GM13976 (cell line): Measurements from ENCODE around the gene SLC1A1.

ENCODE experiments used
- DNase-seq: peaks from one replicate; pipeline ENCODE4 v3.0.0; 2012; ENCODE audit warnings: low spot score
- in situ Hi-C: fragments of 300-500 bp; cut with MboI; formaldehyde crosslinking; loops from one replicate; pipeline ENCODE4 v1.12.0; 2022; ENCODE audit warnings: low sequenced_read_pairs, mixed read lengths, inconsistent platforms; ENCODE audit not compliant: unreplicated experiment
- TF ChIP-seq, protein P1 (sequence below): IDR thresholded peaks from 2 replicates; pipeline ENCODE4 v1.5.1; 2012; ENCODE audit warnings: borderline replicate concordance, mild to moderate bottlenecking; ENCODE audit not compliant: insufficient read depth; ENCODE audit errors: extremely low read depth, missing control alignments, control extremely low read depth

The SLC1A1 gene

DNA sequence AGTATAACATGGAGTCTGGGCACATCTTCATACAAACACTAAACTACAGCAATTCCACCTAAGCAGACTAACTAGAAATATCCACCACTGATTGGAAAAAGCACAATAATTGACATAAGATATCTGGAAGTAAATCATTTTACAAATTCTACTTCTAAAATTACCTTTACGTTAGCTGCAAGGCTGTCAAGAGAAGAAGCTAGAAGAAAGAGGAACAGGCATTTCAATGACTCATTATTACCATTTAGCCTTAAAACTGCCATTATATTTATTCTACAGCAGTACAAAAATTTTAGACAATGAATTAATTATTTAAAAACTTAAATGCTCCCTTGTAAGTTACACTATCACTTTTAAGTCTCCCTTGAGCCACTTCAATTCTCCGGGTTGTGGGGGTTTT is 128.4 kb downstream of the SLC1A1 start:
- in situ Hi-C loops: no loop called here
- TF ChIP-seq, protein P1, sequence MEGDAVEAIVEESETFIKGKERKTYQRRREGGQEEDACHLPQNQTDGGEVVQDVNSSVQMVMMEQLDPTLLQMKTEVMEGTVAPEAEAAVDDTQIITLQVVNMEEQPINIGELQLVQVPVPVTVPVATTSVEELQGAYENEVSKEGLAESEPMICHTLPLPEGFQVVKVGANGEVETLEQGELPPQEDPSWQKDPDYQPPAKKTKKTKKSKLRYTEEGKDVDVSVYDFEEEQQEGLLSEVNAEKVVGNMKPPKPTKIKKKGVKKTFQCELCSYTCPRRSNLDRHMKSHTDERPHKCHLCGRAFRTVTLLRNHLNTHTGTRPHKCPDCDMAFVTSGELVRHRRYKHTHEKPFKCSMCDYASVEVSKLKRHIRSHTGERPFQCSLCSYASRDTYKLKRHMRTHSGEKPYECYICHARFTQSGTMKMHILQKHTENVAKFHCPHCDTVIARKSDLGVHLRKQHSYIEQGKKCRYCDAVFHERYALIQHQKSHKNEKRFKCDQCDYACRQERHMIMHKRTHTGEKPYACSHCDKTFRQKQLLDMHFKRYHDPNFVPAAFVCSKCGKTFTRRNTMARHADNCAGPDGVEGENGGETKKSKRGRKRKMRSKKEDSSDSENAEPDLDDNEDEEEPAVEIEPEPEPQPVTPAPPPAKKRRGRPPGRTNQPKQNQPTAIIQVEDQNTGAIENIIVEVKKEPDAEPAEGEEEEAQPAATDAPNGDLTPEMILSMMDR: no peak
- DNase-seq: no peak

DNA sequence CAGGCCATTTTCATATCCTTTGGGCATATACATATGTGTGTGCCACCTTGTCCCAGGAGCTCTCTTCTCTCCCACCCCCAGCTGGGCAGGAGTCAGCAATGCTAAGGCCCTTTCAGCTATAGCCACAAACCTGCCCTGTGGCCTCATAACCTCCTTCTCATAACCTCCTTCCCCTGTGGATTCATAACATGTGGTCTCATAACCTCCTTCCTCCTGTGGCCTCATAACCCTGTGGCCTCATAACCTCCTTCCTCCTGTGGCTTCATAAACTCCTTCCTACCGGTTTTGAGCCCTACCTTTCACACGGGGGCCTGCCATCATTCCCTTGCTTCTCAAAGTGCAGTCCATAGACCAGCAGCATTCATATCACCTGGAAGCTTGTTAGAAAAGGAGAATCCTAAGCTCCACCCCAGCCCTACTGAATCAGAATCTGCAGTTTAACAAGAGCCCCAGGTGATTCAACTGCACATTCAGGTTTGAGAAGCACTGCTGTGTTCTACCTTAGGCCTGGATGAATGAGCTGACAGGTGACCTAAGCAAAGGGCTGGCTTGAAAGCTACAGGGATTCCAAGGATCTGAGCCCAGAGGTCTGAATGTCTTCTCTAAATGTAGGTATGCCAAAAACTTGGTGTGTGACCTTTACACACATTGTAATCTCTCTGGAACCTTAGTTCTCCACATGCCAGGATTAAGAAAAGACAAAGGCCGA is 129.9 kb downstream of the SLC1A1 start:
- in situ Hi-C loops: no loop called here
- DNase-seq: no peak
- TF ChIP-seq, protein P1: no peak

DNA sequence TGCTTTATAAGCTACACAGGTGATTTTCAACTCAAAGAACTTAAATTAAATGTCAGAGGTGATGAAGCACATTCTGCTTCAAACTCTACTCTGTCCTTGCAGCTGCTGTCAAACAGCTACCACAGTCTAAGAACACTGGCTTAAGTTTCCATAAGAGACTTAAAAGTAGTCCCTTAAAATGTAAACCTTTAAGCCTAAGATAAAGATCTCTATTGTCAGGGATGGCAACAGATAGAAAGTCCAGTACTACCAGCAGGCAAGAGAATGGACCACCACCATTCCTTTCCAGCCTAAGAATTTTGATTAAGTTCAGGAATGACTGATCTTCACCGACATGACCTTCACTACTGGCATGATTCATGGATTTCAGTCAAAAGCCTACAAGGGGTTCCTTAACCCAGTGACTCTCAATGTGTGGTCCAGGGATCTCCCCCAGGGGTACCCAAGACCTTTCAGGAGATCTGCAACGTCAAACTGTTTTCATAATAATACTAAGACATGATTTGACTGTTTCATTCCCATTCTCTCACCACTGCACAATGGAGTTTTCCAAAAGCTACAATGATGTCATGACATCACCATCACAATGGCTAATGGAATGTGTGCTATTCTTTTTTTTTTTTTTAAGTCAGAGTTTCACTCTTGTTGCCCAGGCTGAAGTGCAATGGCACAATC is 130.8 kb downstream of the SLC1A1 start:
- no peak for DNase-seq
- in situ Hi-C loops: no loop called here
- TF ChIP-seq, protein P1: no peak

DNA sequence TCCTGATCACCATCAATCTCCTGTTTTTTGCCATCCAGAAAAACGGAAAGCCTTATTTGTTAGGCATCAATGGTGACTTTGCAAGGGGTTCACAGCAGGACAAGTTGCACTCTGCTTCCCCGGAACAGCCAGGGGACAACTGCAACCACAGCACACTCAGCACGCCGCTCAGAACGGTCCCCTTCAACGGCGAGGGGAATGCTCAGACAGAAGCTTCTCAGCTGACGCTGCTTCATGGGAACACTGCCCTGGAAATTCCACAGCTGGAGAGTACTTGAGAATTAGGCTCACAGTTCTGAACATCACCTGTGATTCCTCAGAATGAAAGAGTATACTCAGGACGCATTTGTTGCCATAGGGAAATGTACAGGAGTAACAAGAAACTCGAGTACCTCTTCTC is 131.7 kb downstream of the SLC1A1 start:
- TF ChIP-seq, protein P1: no peak
- in situ Hi-C loops: no loop called here

DNA sequence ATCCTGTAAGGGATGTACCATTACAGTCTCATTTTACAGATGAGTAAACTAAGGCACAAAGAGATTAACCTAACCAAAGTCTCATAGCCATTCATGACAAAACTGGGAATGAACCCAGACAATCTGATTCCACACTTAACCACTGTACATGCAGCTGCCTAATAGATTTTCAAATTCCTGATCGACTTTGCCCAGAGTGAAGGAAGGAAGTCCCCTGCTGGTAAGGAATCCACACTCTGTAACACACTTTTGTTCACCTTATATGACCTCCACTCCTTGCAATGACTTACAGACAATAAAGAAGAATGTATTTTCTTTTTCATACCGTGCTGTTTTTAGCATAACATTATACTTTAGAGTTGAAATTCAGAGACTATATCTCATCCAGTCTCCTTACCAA is 140.6 kb downstream of the SLC1A1 start:
- TF ChIP-seq, protein P1: no peak
- no peak for DNase-seq
- in situ Hi-C loops: loop anchor here (25.0 kb wide), 1 partner anchor 244 kb away; no protein-coding TSS in a partner anchor

More for the DNA sequence above, 131.7 kb downstream of the SLC1A1 start:
- DNase-seq: no peak
